PC-9 (cell line): ENCODE data around the gene CELA1. TPM values are rescaled to one million over a fixed set of nuclear protein-coding genes. Genes with fewer than 3 reads are reported as not detected.

ENCODE experiments used
- BruUV-seq: library from RNA; stranded (reverse); fragments of 400-500 nt; replicated peaks from 2 replicates; lab custom pipeline; 2021; lab: Mats Ljungman, UMichigan
- CTCF ChIA-PET: fragments of 300-600 bp; sonication (Branson Sonifier 250); formaldehyde crosslinking; loops from one replicate; lab custom pipeline; 2022; ENCODE audit warnings: antibody characterized with exemption; lab: Charles Lee
- POLR2A ChIA-PET: fragments of 300-600 bp; sonication (Branson Sonifier 250); formaldehyde crosslinking; loops from one replicate; lab custom pipeline; 2022; ENCODE audit warnings: antibody characterized with exemption; ENCODE audit not compliant: unreplicated experiment; lab: Charles Lee
- DNase-seq, 2 experiments: peaks; one replicate each; pipeline versions ENCODE4 v3.0.0 to v3.0.0-alpha.2; 2015 to 2022; ENCODE audit warnings: mixed read lengths in 1 of 2
- H2AFZ ChIP-seq: fragments of 200-600 bp; sonication (generic); 2 replicates; pipeline ENCODE4 v1.8.1; 2017; ENCODE audit warnings: antibody characterized with exemption
- H3F3A ChIP-seq: fragments of 200-600 bp; sonication (generic); 2 replicates; pipeline ENCODE4 v1.8.1; 2017; ENCODE audit warnings: antibody characterized with exemption, mild to moderate bottlenecking, low read depth; ENCODE audit not compliant: insufficient read depth
- H3K27ac ChIP-seq: fragments of 200-600 bp; sonication (generic); 2 replicates; pipeline ENCODE4 v1.6.1; 2016; ENCODE audit warnings: mixed run types
- H3K27me3 ChIP-seq: fragments of 200-600 bp; sonication (generic); 2 replicates; pipeline ENCODE4 v1.6.1; 2016; ENCODE audit warnings: low read depth, mixed run types; ENCODE audit not compliant: insufficient read depth
- H3K36me3 ChIP-seq: fragments of 200-600 bp; sonication (generic); 2 replicates; pipeline ENCODE4 v1.6.1; 2016; ENCODE audit warnings: low read depth, mixed run types
- H3K4me1 ChIP-seq: fragments of 200-600 bp; sonication (generic); replicated peaks from 2 replicates; pipeline ENCODE4 v1.6.1; 2016; ENCODE audit warnings: mixed run types; ENCODE audit not compliant: insufficient read depth
- H3K4me2 ChIP-seq: fragments of 200-600 bp; sonication (generic); 2 replicates; pipeline ENCODE4 v1.6.1; 2017; ENCODE audit warnings: mixed run types
- H3K4me3 ChIP-seq: fragments of 200-600 bp; sonication (generic); 2 replicates; pipeline ENCODE4 v1.6.1; 2016; ENCODE audit warnings: mixed run types
- H3K79me2 ChIP-seq: fragments of 200-600 bp; sonication (generic); 2 replicates; pipeline ENCODE4 v1.6.1; 2017; ENCODE audit warnings: low read depth, mixed run types
- H3K9me2 ChIP-seq: fragments of 200-600 bp; sonication (generic); 2 replicates; pipeline ENCODE4 v1.8.1; 2017; ENCODE audit warnings: mild to moderate bottlenecking; ENCODE audit not compliant: insufficient read depth
- H3K9me3 ChIP-seq: fragments of 200-600 bp; sonication (generic); 2 replicates; pipeline ENCODE4 v1.8.1; 2016; ENCODE audit warnings: low read depth; ENCODE audit not compliant: insufficient read depth
- H4K20me1 ChIP-seq: fragments of 200-600 bp; sonication (generic); 2 replicates; pipeline ENCODE4 v1.8.1; 2017; ENCODE audit not compliant: insufficient read depth
- EZH2 ChIP-seq: fragments of 200-600 bp; sonication (generic); IDR thresholded peaks from 2 replicates; pipeline ENCODE4 v1.8.0; 2017; ENCODE audit warnings: antibody characterized with exemption, low read depth
- intact Hi-C: fragments of 100-400 bp; cut with micrococcal nuclease; formaldehyde crosslinking; loops from one replicate; pipeline ENCODE4 v1.10.0; 2022; ENCODE audit not compliant: unreplicated experiment
- total RNA-seq: library from RNA; stranded (reverse); gene quantifications from 2 replicates; pipeline ENCODE4 v1.2.3, GENCODE V29; 2021
- TF ChIP-seq, protein P1 (sequence below): fragments of 200-600 bp; sonication (generic); conservative IDR thresholded peaks from 2 replicates; pipeline ENCODE4 v1.6.1; 2017; ENCODE audit warnings: mixed run types, antibody characterized with exemption, mild to moderate bottlenecking, moderate library complexity

Gene CELA1
- total RNA-seq, 1 experiment from 2014 or later, result not detected

DNA sequence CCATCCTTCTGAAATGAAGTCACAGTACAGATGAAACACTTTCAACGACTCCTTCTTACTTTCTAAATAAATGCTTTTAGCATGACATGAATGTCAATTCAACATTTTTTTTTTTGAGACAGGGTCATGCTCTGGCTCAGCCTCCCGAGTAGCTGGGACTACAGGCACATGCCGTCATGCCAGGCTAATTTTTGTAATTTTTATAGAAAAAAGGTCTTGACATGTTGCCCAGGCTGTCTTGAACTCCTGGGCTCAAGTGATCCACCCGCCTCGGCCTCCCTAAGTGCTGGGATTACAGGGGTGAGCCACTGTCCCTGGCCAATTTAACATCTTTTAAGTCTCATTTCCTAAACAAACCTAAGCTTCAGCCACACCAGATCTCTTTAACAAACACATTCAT lies 28.4 kb upstream of the CELA1 start:
- no peak overlapping the region for H2AFZ ChIP-seq
- no peak for TF ChIP-seq EZH2
- TF ChIP-seq, protein P1, sequence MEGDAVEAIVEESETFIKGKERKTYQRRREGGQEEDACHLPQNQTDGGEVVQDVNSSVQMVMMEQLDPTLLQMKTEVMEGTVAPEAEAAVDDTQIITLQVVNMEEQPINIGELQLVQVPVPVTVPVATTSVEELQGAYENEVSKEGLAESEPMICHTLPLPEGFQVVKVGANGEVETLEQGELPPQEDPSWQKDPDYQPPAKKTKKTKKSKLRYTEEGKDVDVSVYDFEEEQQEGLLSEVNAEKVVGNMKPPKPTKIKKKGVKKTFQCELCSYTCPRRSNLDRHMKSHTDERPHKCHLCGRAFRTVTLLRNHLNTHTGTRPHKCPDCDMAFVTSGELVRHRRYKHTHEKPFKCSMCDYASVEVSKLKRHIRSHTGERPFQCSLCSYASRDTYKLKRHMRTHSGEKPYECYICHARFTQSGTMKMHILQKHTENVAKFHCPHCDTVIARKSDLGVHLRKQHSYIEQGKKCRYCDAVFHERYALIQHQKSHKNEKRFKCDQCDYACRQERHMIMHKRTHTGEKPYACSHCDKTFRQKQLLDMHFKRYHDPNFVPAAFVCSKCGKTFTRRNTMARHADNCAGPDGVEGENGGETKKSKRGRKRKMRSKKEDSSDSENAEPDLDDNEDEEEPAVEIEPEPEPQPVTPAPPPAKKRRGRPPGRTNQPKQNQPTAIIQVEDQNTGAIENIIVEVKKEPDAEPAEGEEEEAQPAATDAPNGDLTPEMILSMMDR, result no peak
- ChIA-PET POLR2A (no interaction called here), CTCF (no interaction called here)
- no TSS peak for BruUV-seq
- no peaks in the 10 kb centered on the region for H3K9me3 ChIP-seq
- H3K79me2 ChIP-seq, result peaks cover 5% of the 10 kb centered on the region; the same call in 1 of the 2 replicates
- H4K20me1 ChIP-seq, result no peaks in the 10 kb centered on the region
- H3K4me3 ChIP-seq, result no peak overlapping the region
- no peak overlapping the region for H3K4me2 ChIP-seq
- H3K4me1 ChIP-seq, result peaks cover 33% of the 10 kb centered on the region
- H3K27ac ChIP-seq, result no peak overlapping the region
- H3K36me3 ChIP-seq, result peaks cover 39% of the 10 kb centered on the region
- intact Hi-C loops, result no loop called here
- no peak for DNase-seq
- no peaks in the 10 kb centered on the region for H3K9me2 ChIP-seq
- H3F3A ChIP-seq, result peaks cover 29% of the 10 kb centered on the region
- no peaks in the 10 kb centered on the region for H3K27me3 ChIP-seq

DNA sequence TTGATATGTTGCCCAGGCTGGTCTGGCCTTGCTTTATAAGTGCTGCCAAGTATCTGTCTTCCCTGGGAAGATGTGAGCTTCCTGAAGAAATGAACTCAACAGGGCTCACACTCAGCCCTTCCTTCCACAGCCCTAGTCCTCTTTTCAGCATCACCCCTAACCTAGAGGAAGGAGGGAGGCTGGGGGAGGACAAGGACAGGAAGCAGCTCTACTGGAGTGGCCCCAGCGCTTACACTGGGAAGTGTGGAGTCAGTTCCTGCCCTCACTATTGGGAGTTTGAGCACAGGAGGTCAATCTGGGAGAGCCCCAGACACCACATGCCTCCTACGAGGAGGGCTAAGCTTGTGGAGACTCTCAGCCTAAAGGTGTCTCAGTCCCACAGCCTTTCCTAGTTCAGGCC lies 27.9 kb upstream of the CELA1 start:
- H3K4me2 ChIP-seq, result no peak overlapping the region
- TF ChIP-seq, protein P1, result no peak
- no peak for TF ChIP-seq EZH2
- H3K27ac ChIP-seq, result no peak overlapping the region
- H3F3A ChIP-seq, result peaks cover 32% of the 10 kb centered on the region
- ChIA-PET POLR2A (no interaction called here), CTCF (no interaction called here)
- DNase-seq, result no peak
- H2AFZ ChIP-seq, result no peak overlapping the region
- H3K36me3 ChIP-seq, result peaks cover 44% of the 10 kb centered on the region
- no TSS peak for BruUV-seq
- no peaks in the 10 kb centered on the region for H3K9me3 ChIP-seq
- no peak overlapping the region for H3K4me3 ChIP-seq
- H3K4me1 ChIP-seq, result peaks cover 35% of the 10 kb centered on the region
- H4K20me1 ChIP-seq, result no peaks in the 10 kb centered on the region
- no peaks in the 10 kb centered on the region for H3K27me3 ChIP-seq
- peaks cover 8% of the 10 kb centered on the region; the same call in 1 of the 2 replicates for H3K79me2 ChIP-seq
- intact Hi-C loops, result no loop called here
- H3K9me2 ChIP-seq, result no peaks in the 10 kb centered on the region

DNA sequence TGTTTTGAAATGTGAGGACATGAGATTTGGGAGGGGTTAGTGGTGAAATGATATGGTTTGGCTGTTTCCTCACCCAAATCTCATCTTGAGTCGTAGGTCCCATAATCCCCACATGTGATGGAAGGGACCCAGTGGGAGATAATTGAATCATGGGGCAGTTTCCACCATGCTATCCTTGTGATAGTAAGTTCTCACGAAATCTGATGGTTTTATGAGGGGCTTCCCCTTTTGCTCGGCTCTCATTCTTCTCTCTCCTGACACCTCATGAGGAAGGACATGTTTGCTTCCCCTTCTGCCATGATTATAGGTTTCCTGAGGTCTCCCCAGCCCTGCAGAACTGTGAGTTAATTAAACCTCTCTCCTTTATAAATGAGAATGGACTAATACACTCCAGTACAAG lies 26.7 kb upstream of the CELA1 start:
- H3K9me3 ChIP-seq, result no peaks in the 10 kb centered on the region
- POLR2A ChIA-PET, result no interaction called here
- H4K20me1 ChIP-seq, result no peaks in the 10 kb centered on the region
- H2AFZ ChIP-seq, result no peak overlapping the region
- H3K27ac ChIP-seq, result peak overlapping the region; percentile 84
- H3K79me2 ChIP-seq, result peaks cover 18% of the 10 kb centered on the region; the same call in 1 of the 2 replicates
- H3F3A ChIP-seq, result peaks cover 32% of the 10 kb centered on the region
- intact Hi-C loops, result loop anchor here (2.0 kb wide), 1 partner anchor 306 kb away; no protein-coding TSS in a partner anchor
- H3K36me3 ChIP-seq, result peaks cover 41% of the 10 kb centered on the region
- CTCF ChIA-PET, result no interaction called here
- TF ChIP-seq EZH2, result no peak
- TF ChIP-seq, protein P1, result no peak
- H3K4me1 ChIP-seq, result peaks cover 35% of the 10 kb centered on the region
- no TSS peak for BruUV-seq
- H3K9me2 ChIP-seq, result no peaks in the 10 kb centered on the region
- DNase-seq, result no peak
- H3K4me2 ChIP-seq, result no peak overlapping the region
- H3K27me3 ChIP-seq, result no peaks in the 10 kb centered on the region
- no peak overlapping the region for H3K4me3 ChIP-seq
